Hematopoietic multipotent progenitor cell treated with erythropoietin and hydrocortisone succinate and interleukin-3 and kit ligand, for 8 days (in vitro differentiated cells): Measurements from ENCODE around the gene VPS26A.

ENCODE experiments used
- DNase-seq: peaks from one replicate; pipeline ENCODE4 v3.0.0-alpha.2; 2015

VPS26A gene

DNA sequence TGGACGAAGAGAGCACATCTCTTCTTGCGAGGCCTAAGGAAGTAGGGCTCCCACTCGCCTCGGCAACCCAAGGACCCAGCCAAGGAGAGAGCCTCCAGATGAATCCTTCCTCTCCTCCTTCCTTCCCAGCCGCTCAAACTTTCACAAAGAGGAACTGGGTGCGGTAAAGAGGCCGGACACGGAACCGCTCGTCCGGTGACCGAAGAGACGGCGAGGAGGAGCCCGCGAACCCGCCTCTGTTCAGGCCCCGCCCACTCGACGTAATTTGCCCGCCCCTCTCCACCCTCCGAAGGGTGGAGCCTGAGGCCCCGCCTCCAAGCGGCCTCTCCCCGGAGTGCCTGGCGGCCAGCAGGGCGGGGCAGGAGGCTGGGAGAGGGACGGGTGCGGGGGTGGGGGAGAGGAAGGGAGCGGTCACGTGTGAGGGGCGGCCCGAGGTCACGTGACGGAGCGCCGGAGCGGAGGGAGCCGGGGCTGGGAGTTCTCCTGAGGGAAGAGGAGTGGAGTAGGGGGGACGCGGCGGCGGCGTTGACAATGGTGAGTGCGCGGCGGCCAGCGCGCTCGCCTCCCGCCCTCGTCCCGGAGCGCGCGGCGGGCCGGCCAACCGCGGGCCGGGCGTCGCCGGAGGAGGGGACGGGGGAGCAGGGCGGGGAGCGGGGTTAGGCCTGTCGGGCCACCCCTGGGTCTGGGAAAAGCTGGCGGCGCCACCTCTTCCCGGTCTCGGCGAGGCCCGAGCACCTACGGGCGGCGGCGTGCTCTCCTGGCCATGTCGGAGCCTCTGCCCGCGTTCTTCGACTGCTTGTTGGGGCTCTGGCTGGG lies at the start of gene VPS26A:
Gene VPS26A (plus strand): TSS at position 432 of the 816 bp plus-strand sequence. CDS start 100 bp downstream, at position 532.
- peak; percentile 97 for DNase-seq

GRCh38 chr10:69074532-69074931 lies 49.4 kb upstream of the VPS26A start:
- DNase-seq = no peak

DNA sequence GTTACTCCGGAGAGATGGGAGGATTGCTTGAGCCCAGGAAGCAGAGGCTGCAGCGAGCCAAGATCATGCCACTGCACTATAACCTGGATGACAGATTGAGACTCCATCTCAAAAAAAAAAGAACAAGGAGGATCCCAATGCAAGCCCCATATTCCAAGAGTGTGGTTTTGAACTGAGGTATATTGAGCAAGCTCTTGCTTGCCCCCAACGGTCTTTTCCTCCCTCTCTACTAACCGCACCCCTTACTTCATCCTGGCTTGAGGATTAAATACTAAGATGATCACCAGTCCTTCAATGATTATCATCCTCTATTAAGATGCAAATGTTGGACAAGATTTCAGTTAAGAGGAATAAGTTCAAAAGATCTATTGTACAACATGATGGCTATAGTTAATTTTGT lies 48.5 kb upstream of the VPS26A start:
- no peak for DNase-seq

DNA sequence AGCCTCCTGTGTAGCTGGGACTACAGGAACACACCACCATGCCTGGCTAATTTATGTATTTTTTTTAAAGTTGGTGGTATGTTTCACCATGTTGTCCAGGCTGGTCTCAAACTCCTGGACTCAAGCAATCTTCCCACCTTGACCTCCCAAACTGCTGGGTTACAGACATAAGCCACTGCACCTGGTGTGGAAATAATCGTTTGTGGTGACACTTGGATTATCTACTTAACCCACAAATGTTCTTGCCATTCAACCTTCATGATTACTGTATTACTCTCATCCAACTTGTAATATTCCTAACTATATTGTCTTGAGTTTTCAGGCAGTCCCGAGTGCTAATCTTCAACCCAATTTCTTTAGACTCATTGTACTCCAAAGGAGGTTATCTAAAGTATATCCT lies 45.7 kb upstream of the VPS26A start:
- no peak for DNase-seq

- no peak for DNase-seq
Observed at GRCh38 chr10:69080226-69080625, 43.8 kb upstream of the VPS26A start.

DNA sequence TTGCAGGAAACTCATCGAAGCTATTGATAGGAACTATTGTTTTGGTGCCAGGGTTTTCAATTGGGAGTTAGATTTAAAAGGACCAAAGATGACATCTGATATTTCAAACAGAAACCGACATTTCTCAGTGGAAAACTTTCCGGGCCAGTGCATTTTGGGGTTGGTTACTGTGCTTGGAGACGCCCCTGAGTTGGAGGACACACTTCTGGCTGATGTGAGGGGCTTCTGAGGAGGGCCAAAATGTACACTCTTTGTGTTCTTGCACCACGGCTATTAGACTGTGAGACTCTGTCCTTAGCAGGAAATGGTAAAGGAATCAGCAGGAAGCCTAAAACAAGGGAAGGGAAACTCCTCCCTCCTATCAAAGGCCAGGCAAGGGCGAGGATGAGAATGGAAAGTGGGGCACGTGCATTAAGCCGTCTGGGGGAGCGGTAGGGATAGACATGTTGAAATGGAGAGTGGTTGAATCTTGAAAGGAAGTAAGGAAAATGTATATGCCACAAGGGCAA lies 37.9 kb upstream of the VPS26A start:
- DNase-seq = peak; percentile 61

- peak; percentile 95 for DNase-seq
Observed at GRCh38 chr10:69087590-69088470, 36.1 kb upstream of the VPS26A start, which contains the start of gene SRGN. TSS of gene SRGN (plus strand) at chr10:69088103. CDS start at chr10:69088158, 55 bp downstream.

GRCh38 chr10:69088471-69088769 lies 35.6 kb upstream of the VPS26A start:
- peak; percentile 41 for DNase-seq

DNA sequence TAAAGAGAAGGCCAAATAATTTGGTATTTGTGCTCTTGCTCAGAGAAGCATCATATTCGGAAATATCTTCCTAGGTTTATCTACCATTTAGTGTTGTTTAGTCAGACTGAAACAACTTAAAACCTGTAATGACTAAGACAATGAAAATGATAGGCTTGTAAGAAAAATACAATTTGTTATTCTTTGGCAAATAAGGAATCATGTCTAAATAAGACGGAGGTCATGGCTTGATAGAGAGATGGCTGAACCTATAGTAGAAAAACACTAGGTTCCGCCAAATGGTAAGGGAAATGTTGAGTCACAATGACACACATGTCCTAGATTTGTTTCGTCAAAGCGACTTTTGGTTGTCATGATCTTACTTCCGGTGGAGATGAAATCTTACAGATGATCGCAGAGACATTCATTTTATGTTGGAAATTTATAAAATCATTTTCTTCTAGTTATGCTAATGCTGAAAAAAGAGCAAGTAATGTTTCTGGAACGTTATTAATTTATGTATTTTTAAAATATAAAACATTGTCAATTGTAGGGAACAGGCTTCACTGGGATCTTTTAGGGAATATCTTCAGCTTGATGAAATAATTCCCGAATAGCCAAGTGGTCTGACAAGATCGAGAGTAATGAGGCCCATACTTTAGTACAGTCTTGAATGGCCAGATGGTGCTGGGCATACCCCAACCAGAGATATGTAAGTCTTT lies 35.0 kb upstream of the VPS26A start:
- peak; percentile 90 for DNase-seq

DNA sequence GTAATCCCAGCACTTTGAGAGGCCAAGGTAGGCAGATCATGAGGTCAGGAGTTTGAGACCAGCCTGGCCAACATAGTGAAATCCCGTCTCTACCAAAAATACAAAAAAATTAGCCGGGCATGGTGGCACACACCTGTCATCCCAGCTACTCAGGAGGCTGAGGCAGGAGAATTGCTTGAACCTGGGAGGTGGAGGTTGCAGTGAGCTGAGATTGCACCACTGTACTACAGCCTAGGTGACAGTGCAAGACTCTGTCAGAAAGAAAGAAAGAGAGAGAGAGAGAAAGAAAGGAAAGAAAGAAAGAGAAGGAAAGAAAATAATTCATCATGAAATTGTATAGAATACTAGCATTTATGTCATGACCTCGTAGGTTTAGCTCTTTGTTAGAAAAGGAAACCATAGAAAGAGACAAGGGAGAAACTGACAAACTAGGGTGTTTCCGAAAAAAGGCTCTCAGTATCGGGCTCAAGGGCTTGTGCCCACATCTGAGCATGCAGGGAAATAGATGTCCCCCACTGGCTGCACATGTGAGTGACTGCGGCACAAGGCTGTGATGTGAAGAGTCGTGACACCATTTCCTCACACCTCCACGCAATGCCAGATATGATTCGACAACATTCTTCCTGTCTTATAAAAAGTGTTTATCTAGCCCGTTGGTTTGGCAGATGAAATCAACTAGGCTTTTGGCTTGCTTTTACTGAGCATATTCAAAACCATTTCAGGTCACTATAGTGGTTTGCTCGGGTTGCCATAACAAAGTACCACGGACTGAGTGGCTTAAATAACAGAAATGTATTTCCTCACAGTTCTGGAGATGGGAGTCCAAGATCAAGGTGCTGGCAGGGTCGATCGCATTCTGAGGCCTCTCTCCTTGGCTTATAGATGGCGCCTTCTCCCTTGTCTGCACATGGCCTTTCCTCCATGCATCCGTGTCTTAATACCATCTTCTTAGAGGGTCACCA lies 34.1 kb upstream of the VPS26A start:
- DNase-seq = peak; percentile 68

- DNase-seq = no peak
Observed at GRCh38 chr10:69090685-69091084, 33.3 kb upstream of the VPS26A start.

- peak; percentile 42 for DNase-seq
Observed at GRCh38 chr10:69091143-69091651, 32.8 kb upstream of the VPS26A start.

DNA sequence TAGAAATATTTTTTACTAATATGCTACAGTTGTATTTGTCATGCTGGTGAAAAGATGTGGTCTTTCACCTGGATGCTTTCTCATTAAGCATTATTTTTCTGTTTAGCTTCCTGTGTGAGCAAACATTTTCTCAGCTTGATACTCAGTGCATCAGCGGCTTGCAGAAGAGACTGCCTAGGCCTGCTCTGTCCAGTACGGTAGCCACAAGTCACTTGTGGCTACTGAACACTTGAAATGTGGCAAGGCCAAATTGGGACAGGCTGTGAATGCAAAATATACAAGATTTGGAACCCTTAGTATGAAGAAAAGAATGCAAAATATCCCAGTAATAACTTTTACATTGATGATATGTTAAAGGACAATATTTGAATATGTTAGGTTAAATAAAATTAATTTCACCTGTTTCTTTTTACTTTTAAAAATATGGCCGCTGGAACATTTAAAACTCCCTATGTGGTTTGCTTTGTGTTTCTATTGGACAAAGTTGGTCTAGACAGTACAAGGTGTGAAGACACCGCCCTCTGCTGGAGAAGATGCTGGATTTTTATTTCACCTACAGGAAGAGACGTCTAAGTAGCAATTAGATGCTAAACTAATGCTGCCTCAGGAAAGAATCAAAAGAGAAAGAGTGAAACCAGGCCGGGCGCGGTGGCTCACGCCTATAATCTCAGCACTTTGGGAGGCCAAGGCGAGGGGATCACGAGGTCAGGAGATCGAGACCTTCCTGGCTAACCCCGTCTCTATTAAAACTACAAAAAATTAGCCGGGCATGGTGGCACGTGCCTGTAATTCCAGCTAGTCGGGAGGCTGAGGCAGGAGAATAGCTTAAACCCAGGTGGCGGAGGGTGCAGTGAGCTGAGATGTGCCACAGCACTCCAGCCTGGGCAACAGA lies 30.8 kb upstream of the VPS26A start:
- DNase-seq = peak; percentile 91

- DNase-seq = peak; percentile 48
Observed at GRCh38 chr10:69093933-69094332, 30.0 kb upstream of the VPS26A start.

DNA sequence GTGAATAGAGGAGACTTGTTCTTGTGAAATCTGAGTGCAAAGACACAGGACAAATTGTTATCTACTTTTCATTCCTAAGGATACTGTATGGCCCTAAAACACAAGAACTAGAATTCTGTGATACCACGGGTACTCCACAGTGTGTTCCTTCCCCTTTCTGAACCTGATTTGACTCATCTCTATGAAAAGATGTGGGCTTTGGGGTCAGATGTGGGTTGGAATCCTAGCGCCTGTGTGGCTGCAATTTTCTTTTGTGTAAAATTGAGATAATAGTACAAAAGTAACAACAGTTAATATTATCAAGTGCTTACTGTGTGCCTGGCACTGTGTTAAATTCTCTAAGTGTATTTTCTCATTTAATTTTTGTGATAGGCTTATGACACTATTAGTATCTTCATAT lies 27.9 kb upstream of the VPS26A start:
- DNase-seq = no peak

GRCh38 chr10:69097729-69098128 lies 26.2 kb upstream of the VPS26A start:
- DNase-seq = no peak

DNA sequence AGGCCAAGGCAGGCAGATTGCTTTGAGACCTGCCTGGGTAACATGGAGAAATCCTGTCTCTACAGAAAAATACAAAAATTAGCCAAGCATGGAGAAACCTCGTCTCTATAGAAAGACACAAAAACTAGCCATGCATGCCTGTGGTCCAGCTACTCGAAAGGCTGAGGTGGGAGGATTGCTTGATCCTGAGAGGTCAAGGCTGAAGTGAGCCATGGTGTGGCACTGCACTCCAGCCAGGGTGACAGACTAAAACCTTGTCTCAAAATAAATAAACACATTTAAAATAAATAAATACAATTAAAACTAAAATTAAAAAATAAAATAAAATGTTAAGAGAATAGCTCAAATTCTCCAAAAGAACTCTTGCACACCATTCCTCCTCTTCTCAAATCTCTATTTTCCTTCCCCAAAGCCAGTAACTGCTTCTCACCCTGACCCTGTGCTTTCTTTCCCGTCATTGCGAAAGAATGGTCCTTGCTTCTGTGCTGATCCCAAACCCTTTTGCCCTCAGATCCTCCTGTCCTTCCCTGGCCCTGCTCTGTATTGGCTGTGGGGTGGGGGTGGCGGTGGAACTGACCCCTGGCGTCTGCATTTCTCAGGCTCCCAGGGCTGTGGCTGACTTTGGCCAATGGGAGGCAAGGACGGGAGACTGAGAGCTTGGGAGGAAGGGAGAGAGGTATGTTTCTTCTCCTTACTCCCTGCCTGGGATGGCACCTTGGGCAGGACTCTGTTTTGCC lies 23.7 kb upstream of the VPS26A start:
- no peak for DNase-seq

GRCh38 chr10:69101451-69102095 lies 22.4 kb upstream of the VPS26A start:
- peak; percentile 43 for DNase-seq

- DNase-seq = no peak
Observed at GRCh38 chr10:69102440-69102839, 21.5 kb upstream of the VPS26A start.
